Psoas muscle (tissue), 8 donors: ENCODE data around the gene TNNI3. TPM values are rescaled to one million over a fixed set of nuclear protein-coding genes. Genes with fewer than 3 reads are reported as not detected.
A peak's percentile ranks its signal among the peaks of the same experiment; 100 is the strongest.

ENCODE experiments used
- ATAC-seq, 4 donors: fragments of 200-7000 bp; cut with Tn5 transposase; one replicate each; pipeline ENCODE4 v1.9.1; 2020; ENCODE audit warnings: moderate library complexity in 3 of 4, mild to moderate bottlenecking in 2 of 4
- DNase-seq, 2 donors: peaks; one replicate each; pipeline ENCODE4 v3.0.0-alpha.2; 2020
- H3K27ac ChIP-seq: fragments of 200-600 bp; one replicate; pipeline ENCODE4 v1.8.0; 2022
- H3K27me3 ChIP-seq, 3 donors: fragments of 200-600 bp in 1 of 3; one replicate each; pipeline versions ENCODE4 v1.6.1 to v1.8.0; 2013 to 2022; ENCODE audit warnings: low read length in 2 of 3, mild to moderate bottlenecking in 2 of 3, moderate library complexity in 1 of 3; ENCODE audit not compliant: insufficient read depth in 3 of 3
- H3K36me3 ChIP-seq, 2 donors: fragments of 200-600 bp in 1 of 2; one replicate each; pipeline versions ENCODE4 v1.6.1 to v1.8.0; 2013 to 2022; ENCODE audit warnings: low read depth in 1 of 2, mild to moderate bottlenecking in 1 of 2, moderate library complexity in 1 of 2; ENCODE audit not compliant: insufficient read depth in 1 of 2
- H3K4me1 ChIP-seq: fragments of 200-600 bp; one replicate; pipeline ENCODE4 v1.8.0; 2022
- H3K4me3 ChIP-seq: fragments of 200-600 bp; one replicate; pipeline ENCODE4 v1.8.0; 2022; ENCODE audit warnings: mild to moderate bottlenecking
- H3K9me3 ChIP-seq: fragments of 200-600 bp; one replicate; pipeline ENCODE4 v1.8.0; 2022
- WGBS, 3 donors: extraction: QIAGEN DNeasy Blood & Tissue Kit; methylation state at CpG; one replicate each; pipeline versions ENCODE4 v1.1.6 to v1.1.7; 2013; 5-methylcytosine and 5-hydroxymethylcytosine counted together
- intact Hi-C, 2 donors: fragments of 100-400 bp; cut with DNase I; formaldehyde crosslinking; loops; one replicate each; pipeline versions ENCODE4 v1.11.0 to v1.14.2; 2022
- polyA plus RNA-seq, 3 donors: library from polyadenylated mRNA; stranded (reverse); fragments of 200-250 nt; gene quantifications; one replicate each; pipeline ENCODE4 v1.2.3, GENCODE V29; 2013
- total RNA-seq, 4 donors: library from RNA; stranded (reverse); fragmentation: NEBNext Ultra II Directional in 2 of 4; extraction: Animal tissue kit (Norgen Biotek cat#: 25700) in 2 of 4; gene quantifications; one replicate each; pipeline versions ENCODE4 v1.2.1 to v1.2.4, GENCODE V29; 2021 to 2023
- TF ChIP-seq, protein P1 (sequence below): fragments of 200-600 bp; IDR thresholded peaks from one replicate; pipeline ENCODE4 v1.8.0; 2022; ENCODE audit warnings: antibody characterized with exemption
- donor health status: healthy with polysubstance abuse.
- donor health status: DM: no; HTN: no; CAD: no; lungs with moderate emphysema.
- donor health status: Bipolar disorder and iron deficiency.
- donor health status: healthy.
- donor health status: DM: yes; HTN: yes; CAD: no.
- donor health status: DM: no; HTN: no; CAD: no.
- donor health status: DM: no; HTN: no; CAD: no.
- donor health status: DM: yes; HTN: yes; CAD: no.

The TNNI3 gene
- total and polyA plus RNA-seq, 7 donors, result 5.0 to 17.4 (median 13.4) TPM

DNA sequence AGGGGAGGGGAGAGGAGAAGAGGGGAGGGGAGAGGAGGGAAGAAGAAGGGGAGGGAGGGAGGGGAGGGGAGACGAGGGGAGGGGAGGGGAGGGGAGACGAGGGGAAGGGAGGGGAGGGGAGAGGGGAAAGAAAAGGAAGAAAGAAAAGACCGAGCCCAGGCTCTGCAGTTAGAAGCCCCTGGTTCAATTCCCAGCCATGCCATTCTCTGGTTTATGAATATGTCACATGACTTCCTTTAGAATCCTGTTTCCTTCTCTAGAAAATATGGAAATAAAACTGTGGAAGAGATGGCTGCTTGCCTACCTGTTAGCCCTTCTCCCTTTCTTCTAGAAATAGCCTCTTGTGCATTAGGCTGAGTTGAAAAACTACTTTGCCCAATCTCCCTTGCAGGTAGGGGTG is 22.8 kb downstream of the TNNI3 start:
- 8 to 30% (median 22%) methylated on average over 1 to 2 of the region's 3 CpGs for WGBS, 3 donors
- peaks cover 0 to 20% (median 3%) of the 10 kb centered on the region in 3 donors for H3K27me3 ChIP-seq

DNA sequence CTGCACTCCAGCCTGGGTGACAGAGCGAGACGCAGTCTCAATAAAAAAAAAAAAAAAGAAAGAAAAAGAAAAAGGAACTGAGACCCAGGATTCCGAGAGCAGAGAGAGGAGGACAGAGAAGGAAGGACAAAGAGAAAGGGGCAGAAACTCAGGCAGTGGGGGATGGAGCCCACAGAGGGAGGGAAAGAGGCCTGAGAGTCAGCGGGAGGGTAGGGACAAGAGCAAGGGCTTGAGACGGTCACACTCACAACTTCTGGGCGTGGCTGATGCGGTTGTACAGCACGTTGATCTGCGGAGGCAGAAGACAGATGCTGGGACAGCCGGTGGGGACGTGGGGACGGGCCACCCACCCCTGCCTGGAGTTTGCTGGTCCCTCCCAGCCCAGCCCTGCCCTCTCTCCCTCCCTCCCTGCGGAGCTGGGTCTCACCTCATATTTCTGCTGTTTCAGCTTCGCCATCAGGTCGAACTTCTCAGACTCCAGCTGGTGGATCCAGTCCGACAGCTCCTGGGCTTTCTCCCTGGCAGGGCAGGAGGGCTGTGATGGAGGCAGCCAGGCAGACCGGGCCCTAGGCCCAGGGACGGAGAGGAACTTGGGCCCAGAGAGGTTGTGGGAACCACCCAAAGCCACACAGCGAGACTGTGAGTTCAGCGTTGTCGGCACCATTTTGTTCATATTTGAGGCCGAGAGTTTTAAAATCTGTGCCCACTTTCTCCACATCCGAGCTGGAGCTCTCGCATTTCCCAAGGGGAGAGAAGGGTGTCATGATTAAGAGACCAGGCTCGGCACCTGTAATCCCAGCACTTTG is 23.7 kb downstream of the TNNI3 start:
- Histone ChIP-seq H3K9me3 (no peaks in the 10 kb centered on the region), H3K27me3 (peaks cover 0 to 20% (median 3%) of the 10 kb centered on the region in 3 donors), H3K36me3 (peaks cover 0 to 36% of the 10 kb centered on the region in 2 donors), H3K4me1 (no peaks in the 10 kb centered on the region), H3K27ac (peak overlapping the region; percentile 9), H3K4me3 (no peak overlapping the region)
- intact Hi-C loops, result loop anchor here in 1 of 2 donors (10.0 kb wide), 1 partner anchor 491 kb away; the partner anchor contains the start of gene ZNF784
- WGBS, 3 donors, result 58 to 68% (median 59%) methylated on average over 22 to 25 of the region's 25 CpGs
- DNase-seq (peak in 1 of 2 donors; percentile 42), ATAC-seq (peak in 2 of 4 donors; percentile 5 to 7)
- TF ChIP-seq, protein P1, sequence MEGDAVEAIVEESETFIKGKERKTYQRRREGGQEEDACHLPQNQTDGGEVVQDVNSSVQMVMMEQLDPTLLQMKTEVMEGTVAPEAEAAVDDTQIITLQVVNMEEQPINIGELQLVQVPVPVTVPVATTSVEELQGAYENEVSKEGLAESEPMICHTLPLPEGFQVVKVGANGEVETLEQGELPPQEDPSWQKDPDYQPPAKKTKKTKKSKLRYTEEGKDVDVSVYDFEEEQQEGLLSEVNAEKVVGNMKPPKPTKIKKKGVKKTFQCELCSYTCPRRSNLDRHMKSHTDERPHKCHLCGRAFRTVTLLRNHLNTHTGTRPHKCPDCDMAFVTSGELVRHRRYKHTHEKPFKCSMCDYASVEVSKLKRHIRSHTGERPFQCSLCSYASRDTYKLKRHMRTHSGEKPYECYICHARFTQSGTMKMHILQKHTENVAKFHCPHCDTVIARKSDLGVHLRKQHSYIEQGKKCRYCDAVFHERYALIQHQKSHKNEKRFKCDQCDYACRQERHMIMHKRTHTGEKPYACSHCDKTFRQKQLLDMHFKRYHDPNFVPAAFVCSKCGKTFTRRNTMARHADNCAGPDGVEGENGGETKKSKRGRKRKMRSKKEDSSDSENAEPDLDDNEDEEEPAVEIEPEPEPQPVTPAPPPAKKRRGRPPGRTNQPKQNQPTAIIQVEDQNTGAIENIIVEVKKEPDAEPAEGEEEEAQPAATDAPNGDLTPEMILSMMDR, result no peak

More for the DNA sequence above, 22.8 kb downstream of the TNNI3 start:
- TF ChIP-seq, protein P1, result no peak
- ATAC-seq, result no peak
- intact Hi-C loops, result loop anchor here in 1 of 2 donors (10.0 kb wide), 1 partner anchor 490 kb away; the partner anchor contains the start of gene ZNF784
- no peaks in the 10 kb centered on the region for H3K9me3 ChIP-seq
- no peak overlapping the region for H3K4me3 ChIP-seq
- H3K4me1 ChIP-seq, result no peaks in the 10 kb centered on the region
- H3K27ac ChIP-seq, result no peak overlapping the region
- no peak for DNase-seq
- H3K36me3 ChIP-seq, result peaks cover 0 to 44% of the 10 kb centered on the region in 2 donors

DNA sequence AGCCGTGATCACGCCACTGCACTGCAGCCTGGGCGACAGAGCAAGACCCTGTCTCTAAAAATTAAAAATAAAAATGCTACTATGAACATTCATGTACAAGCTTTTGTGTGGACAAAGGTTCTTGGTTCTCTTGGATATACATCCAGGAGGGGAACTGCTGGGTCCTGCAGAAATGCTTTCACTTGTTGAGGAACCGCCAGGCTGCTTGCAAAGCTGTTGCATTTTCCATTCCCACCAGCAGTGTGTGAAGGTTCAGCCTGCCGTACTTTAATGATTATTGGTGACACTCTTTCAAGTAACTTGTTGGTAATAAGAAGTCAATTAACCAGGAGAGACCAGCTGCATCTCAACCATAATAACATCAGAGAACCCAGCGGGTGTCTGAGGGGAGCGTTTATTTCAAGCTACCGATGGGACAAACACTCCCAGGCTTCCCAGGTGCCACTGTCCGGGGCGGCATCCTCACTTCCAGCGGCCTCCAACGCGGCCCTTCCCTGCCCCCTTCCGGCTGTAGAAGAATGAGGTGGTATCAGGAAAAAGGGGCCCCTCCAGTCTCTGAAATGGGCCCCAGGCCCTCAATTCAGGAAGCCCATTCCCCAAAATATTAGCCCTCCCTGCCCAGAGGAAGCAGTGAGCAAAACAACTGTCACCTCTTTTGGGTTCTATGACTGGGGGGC is 24.9 kb downstream of the TNNI3 start:
- Histone ChIP-seq H3K27ac (no peak overlapping the region), H3K4me3 (no peak overlapping the region), H3K27me3 (peaks cover 0 to 20% (median 3%) of the 10 kb centered on the region in 3 donors), H3K4me1 (no peaks in the 10 kb centered on the region), H3K9me3 (no peaks in the 10 kb centered on the region), H3K36me3 (peaks cover 0 to 33% of the 10 kb centered on the region in 2 donors)
- TF ChIP-seq, protein P1, result no peak
- intact Hi-C loops, result loop anchor here in 1 of 2 donors (10.0 kb wide), 1 partner anchor 492 kb away; the partner anchor contains the start of gene ZNF784
- ATAC-seq (no peak), DNase-seq (peak in 1 of 2 donors; percentile 40)
- WGBS, 3 donors, result 49 to 60% (median 50%) methylated on average over 14 of the region's 14 CpGs

DNA sequence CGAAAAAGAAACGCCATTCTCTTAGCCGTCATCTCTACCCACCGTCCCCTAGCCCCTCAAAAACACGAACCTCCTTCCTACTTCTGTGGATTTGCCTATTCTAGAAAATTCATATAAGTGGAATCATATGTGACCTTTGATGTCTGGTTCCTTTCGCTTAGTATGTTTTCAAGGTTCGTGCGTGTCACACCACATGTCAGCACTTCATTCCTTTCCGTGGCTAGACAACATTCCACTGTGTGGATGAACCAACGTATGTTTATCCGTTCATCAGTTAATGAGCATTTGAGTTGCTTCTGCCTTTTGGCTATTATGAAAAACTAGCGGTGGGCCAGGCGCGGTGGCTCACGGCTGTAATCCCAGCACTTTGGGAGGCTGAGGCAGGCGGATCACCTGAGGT is 26.1 kb downstream of the TNNI3 start:
- Histone ChIP-seq H3K4me3 (no peak overlapping the region), H3K27me3 (peaks cover 0 to 20% (median 3%) of the 10 kb centered on the region in 3 donors), H3K36me3 (peaks cover 0 to 31% of the 10 kb centered on the region in 2 donors), H3K9me3 (no peaks in the 10 kb centered on the region), H3K4me1 (no peaks in the 10 kb centered on the region), H3K27ac (no peak overlapping the region)
- ATAC-seq, result no peak
- TF ChIP-seq, protein P1, result no peak
- WGBS, 3 donors, result 64 to 70% (median 67%) methylated on average over 15 to 16 of the region's 16 CpGs
- no peak for DNase-seq
- intact Hi-C loops, result loop anchor here in 1 of 2 donors (10.0 kb wide), 1 partner anchor 493 kb away; the partner anchor contains the start of gene ZNF784
